GM12891 (cell line): ENCODE measurements around the gene SCAMP2.

Source experiments
- DNase-seq: peaks from one replicate; pipeline ENCODE4 v3.0.0; 2011; ENCODE audit warnings: low spot score; ENCODE audit not compliant: insufficient read length
- FAIRE-seq: peaks from 2 replicates; lab custom pipeline; 2011; peaks lifted over from hg19 to GRCh38; lab: Jason Lieb, UNC
- PAX5 ChIP-seq: IDR thresholded peaks from 2 replicates; pipeline ENCODE4 v1.6.1; 2011; ENCODE audit warnings: low read length, moderate library complexity, mild to moderate bottlenecking; ENCODE audit not compliant: insufficient read depth, severe bottlenecking
- POLR2A ChIP-seq: IDR thresholded peaks from 2 replicates; pipeline ENCODE4 v1.6.1; 2011; ENCODE audit warnings: low read depth, low read length, control low read depth
- POLR2AphosphoS5 ChIP-seq: IDR thresholded peaks from 2 replicates; pipeline ENCODE4 v1.6.1; 2011; ENCODE audit warnings: low read depth, low read length, control low read depth
- POU2F2 ChIP-seq: IDR thresholded peaks from 2 replicates; pipeline ENCODE4 v1.6.1; 2011; ENCODE audit warnings: low read depth, mild to moderate bottlenecking, control low read depth, low read length, moderate library complexity
- SPI1 ChIP-seq: IDR thresholded peaks from 2 replicates; pipeline ENCODE4 v1.6.1; 2011; ENCODE audit warnings: low read depth, low read length, control low read depth
- TAF1 ChIP-seq: IDR thresholded peaks from 2 replicates; pipeline ENCODE4 v1.6.1; 2011; ENCODE audit warnings: low read depth, low read length, control low read depth

Gene SCAMP2

GRCh38 chr15:74799856-74800558, 73.2 kb downstream of the SCAMP2 start:
- TF ChIP-seq PAX5 (no peak), POLR2AphosphoS5 (peak; percentile 58; the same call in 1 of the 2 replicates), SPI1 (peak; percentile 34; the same call in 1 of the 2 replicates), POU2F2 (peak; percentile 68)
- DNase-seq (peak; percentile 98), FAIRE-seq (peak; percentile 99)

DNA sequence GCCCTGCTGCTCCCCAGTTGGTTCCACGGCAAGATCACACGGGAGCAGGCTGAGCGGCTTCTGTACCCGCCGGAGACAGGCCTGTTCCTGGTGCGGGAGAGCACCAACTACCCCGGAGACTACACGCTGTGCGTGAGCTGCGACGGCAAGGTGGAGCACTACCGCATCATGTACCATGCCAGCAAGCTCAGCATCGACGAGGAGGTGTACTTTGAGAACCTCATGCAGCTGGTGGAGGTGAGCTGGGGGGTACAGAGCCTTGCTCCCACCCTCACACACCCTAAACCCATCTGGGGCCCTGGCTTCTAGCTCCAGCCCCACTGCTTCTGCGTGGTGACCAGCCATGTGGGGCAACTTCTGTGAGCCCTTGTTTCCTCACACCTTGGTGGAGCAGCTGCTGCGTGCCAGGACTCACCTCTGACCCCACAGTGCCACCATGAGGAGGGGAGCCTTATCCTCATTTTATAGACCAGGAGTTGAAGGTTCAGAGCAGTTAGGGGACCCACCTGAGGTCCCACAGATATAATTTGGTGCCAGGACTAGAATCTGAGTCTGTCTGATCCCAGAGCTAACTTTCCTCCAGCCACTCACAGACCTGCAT, 73.8 kb downstream of the SCAMP2 start:
- no peak for TF ChIP-seq SPI1
- TF ChIP-seq TAF1 = no peak
- TF ChIP-seq POLR2A = no peak; the same call in 1 of the 2 replicates
- no peak for TF ChIP-seq POU2F2
- TF ChIP-seq PAX5 = no peak
- no peak for TF ChIP-seq POLR2AphosphoS5
- DNase-seq (no peak), FAIRE-seq (peak; percentile 76)

DNA sequence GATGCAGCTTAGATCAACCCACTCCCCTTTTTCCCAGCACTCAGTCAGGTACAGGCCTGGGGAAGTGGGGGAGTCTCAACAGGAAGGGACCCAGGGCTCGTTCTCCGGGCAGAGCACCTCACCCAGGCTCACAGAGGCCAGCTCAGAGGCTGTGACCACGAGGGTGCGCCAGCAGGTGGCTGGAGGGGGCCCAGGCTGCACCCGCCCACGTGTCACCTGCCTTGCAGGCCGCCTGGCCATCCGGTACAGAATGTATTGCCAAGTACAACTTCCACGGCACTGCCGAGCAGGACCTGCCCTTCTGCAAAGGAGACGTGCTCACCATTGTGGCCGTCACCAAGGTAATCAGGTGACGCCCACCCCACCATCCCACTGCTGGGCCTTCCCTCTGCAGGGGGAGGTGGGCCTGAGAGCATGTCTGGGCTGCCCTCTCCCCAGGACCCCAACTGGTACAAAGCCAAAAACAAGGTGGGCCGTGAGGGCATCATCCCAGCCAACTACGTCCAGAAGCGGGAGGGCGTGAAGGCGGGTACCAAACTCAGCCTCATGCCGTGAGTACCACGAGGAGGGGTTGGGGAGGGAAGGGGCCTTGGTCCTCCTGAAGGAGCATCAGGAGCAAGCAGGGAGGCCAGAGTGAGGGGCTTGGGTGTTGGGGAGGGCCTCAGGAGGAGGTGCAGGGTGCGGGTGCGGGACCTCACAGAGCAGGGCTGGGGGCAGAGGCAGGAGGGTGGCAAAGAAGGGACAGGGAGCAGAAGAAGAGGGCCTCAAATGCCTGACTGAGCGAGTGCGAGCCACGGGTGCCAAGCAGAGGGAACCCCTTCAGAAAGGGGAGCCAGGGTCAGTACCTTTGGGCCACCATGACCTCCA, 74.5 kb downstream of the SCAMP2 start:
- DNase-seq (peak; percentile 66), FAIRE-seq (peak; percentile 94)
- TF ChIP-seq TAF1 = no peak
- peak; percentile 64; the same call in 1 of the 2 replicates for TF ChIP-seq POU2F2

DNA sequence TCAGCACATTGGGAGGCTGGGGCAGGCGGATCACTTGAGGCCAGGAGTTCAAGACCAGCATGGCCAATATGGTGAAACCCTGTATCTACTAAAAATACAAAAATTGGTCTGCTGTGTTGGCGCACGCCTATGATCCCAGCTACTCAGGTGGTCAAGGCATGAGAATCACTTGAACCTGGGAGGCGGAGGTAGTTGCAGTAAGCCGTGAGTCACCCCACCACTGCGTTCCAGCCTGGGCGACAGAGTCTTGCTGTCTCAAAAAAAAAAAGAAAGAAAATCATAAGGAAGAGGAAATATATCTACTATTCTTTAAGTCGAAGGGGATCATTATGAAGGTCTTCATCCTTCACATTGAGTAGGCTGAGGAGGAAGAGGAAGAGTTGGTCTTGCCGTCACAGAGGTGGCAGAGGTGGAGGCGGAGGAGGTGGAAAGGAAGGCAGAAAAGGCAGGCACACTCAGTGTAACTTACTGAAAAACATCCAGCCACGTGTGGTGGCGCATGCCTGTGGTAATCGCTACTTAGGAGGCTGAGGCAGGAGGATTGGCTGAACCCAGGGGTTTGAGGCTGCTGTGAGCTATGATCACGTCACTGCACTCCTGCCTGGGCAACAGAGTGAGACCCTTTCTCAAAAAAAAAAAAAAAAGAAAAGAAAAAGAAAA, 77.1 kb downstream of the SCAMP2 start:
- FAIRE-seq = no peak
- no peak for DNase-seq
- TF ChIP-seq SPI1 (no peak), POU2F2 (no peak), POLR2AphosphoS5 (no peak), PAX5 (no peak), TAF1 (no peak), POLR2A (no peak)

DNA sequence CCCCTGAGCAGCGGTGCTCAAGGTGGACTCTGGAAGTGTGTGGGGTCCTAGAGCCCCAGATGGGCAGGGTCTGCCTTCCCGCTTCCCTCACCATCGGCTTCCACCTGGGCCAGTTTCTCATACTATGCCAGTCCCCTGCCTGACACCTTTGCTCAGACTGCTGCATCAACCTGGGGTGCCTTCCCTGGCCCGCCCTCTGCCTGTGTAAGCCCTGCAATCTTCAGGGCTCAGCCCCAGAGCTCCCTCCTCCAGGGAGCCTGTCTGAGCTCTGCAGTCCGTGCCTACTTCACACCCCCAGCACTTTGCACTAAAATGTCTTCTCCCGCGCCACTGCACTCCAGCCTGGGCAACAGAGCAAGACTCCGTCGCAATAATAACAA, 78.2 kb downstream of the SCAMP2 start:
- no peak for FAIRE-seq
- DNase-seq = no peak
- TF ChIP-seq SPI1 = no peak
- TF ChIP-seq POU2F2 = no peak
- TF ChIP-seq POLR2AphosphoS5 = no peak
- no peak for TF ChIP-seq TAF1

- TF ChIP-seq POLR2A = no peak
- no peak for TF ChIP-seq SPI1
- TF ChIP-seq PAX5 = no peak
- TF ChIP-seq TAF1 = no peak
- TF ChIP-seq POU2F2 = no peak
- TF ChIP-seq POLR2AphosphoS5 = no peak
- no peak for DNase-seq
- no peak for FAIRE-seq
These were observed 78.8 kb downstream of the SCAMP2 start for GRCh38 chr15:74794248-74794969.
